Fibroblast of mammary gland (primary cell): ENCODE results near the gene ACOT6.
"Not testable (repeated sequence)": the region's sequence is repeated elsewhere in the genome, so short reads cannot be mapped to it uniquely, and the experiment has no call there.

Experiments used
- DNase-seq: peaks from one replicate; pipeline ENCODE4 v3.0.0-alpha.2; 2010; ENCODE audit warnings: low read depth
- H3K4me3 ChIP-seq: 2 replicates; pipeline ENCODE4 v1.5.1; 2011; ENCODE audit warnings: low read depth, mild to moderate bottlenecking, low read length, moderate library complexity; ENCODE audit not compliant: control insufficient read depth
- CTCF ChIP-seq: conservative IDR thresholded peaks from 2 replicates; pipeline ENCODE4 v1.5.1; 2011; ENCODE audit warnings: low read depth, low read length, inconsistent platforms; ENCODE audit not compliant: control insufficient read depth, insufficient read depth

ACOT6 gene

GRCh38 chr14:73640796-73641365, 28.6 kb downstream of the ACOT6 start:
- no peak overlapping the region for H3K4me3 ChIP-seq
- TF ChIP-seq CTCF = no peak
- no peak for DNase-seq

GRCh38 chr14:73644531-73645247, 32.4 kb downstream of the ACOT6 start, which contains the start of gene DNAL1:
DNAL1 (plus strand) TSS chr14:73644986; CDS start chr14:73645040, 54 bp downstream.
- TF ChIP-seq CTCF = no peak
- peak within 1 kb of the TSS; percentile 94 for H3K4me3 ChIP-seq
- DNase-seq = peak; percentile 87

- no peak for TF ChIP-seq CTCF
- H3K4me3 ChIP-seq = peak overlapping the region; percentile 94
- no peak for DNase-seq
Observed at GRCh38 chr14:73645248-73645610, 32.9 kb downstream of the ACOT6 start.

- no peak for DNase-seq
- no peak for TF ChIP-seq CTCF
- H3K4me3 ChIP-seq = no peak overlapping the region
Observed at GRCh38 chr14:73651005-73651404, 38.7 kb downstream of the ACOT6 start.

GRCh38 chr14:73655851-73656250, 43.5 kb downstream of the ACOT6 start:
- DNase-seq = no peak
- no peak overlapping the region for H3K4me3 ChIP-seq
- TF ChIP-seq CTCF = no peak

GRCh38 chr14:73659202-73659601, 46.9 kb downstream of the ACOT6 start:
- not testable (repeated sequence) for DNase-seq, H3K4me3 ChIP-seq

GRCh38 chr14:73660511-73660910, 48.2 kb downstream of the ACOT6 start:
- no peak for TF ChIP-seq CTCF
- no peak for DNase-seq
- no peak overlapping the region for H3K4me3 ChIP-seq
